ENCODE results near the gene STXBP5.

Gene STXBP5

DNA sequence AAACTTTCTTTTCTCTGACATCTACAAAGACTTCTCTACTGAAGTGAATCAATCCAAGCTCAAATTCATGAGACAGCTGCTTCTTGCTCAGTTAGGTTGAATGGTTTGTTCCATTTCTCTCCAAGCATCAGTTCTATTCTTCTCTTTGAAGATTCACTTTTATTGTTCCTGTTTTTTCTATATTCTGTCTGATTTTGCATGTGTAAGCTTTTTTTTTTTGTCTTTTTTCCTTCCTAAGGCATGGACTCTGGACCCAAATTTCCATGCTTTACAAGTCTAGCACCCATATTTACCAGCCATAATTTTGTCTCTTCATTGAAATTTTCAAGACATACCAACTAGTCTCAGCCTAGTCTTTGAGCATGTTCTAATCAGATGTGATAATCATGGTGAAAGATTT, 25.9 kb upstream of the STXBP5 start:
- DNase-seq (ENCODE audit: low read depth in 2 of 2) = no peak

DNA sequence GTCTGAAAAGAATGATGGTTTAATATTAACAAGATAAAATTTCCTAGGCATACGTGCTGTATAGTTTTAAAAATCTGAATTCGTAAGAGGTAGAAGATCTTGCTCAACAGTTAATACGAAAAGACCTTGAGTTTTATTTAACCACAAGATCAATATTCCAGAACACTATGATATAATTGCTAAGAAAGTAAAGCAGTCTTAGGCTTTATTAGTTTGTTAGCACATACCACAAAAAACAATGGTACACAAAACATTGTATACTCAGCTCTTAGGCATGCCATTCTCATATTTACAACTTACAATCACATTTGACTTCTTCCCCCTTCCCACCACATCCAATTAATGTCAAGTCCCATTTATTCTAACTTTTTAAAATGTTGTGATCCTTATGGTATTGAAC, 24.4 kb upstream of the STXBP5 start:
- DNase-seq (ENCODE audit: low read depth in 2 of 2) = no peak

DNA sequence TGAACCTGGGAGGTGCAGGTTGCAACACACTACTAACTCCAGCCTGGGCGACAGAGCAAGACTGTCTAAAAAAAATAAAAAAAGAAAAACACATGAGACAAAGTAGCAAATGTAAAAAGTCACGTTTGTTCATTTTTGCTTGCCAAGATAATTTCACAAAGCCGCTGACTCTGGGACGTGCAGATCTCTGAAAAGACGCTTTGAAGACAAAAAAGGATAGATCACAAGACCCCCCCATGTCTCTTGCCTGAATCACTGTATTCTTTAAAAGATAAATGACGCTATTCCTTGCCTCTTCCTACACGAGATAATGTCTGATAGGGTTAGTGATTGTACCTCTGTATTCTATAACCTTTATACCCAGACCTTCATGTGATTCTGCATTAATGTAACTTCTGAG, 23.3 kb upstream of the STXBP5 start:
- DNase-seq (ENCODE audit: low read depth in 2 of 2) = no peak

DNA sequence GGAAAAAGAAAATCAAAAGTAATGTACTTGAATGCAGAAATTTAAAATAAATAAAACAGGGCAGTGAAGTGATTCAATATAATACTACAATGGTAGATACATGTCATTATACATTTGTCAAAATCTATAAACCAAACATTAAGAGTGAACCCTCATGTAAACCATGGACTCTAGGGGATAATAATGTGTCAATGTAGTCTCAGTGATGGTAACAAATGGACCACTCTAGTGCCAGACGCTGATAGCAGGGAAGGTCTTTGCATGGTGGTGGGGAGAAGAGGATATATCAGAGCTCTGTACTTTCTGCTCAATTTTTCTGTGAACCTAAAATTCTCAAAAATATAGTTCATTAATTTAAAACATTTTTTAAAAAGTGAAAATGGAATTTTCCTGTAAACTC, 19.8 kb upstream of the STXBP5 start:
- DNase-seq (ENCODE audit: low read depth in 2 of 2) = no peak

DNA sequence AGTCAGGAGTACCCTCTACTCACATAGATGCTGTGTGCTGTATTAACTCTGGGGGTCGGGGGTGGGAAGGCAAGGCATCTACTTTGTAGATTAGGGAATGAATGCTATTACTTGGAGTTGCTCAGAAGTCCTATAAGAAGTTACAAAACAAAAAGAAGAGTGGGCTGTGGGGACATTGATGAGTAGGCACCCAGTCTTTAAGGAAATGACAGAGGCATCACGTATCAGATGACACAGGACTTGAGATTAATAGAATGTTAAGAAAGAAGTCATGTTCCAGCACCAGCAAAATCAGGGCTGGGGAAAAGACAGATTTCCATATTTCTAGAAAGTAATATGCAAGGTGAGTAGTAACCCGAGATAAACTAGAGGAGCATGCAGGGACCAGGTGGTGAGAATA, 19.0 kb upstream of the STXBP5 start:
- no peak for DNase-seq (ENCODE audit: low read depth in 2 of 2)

DNA sequence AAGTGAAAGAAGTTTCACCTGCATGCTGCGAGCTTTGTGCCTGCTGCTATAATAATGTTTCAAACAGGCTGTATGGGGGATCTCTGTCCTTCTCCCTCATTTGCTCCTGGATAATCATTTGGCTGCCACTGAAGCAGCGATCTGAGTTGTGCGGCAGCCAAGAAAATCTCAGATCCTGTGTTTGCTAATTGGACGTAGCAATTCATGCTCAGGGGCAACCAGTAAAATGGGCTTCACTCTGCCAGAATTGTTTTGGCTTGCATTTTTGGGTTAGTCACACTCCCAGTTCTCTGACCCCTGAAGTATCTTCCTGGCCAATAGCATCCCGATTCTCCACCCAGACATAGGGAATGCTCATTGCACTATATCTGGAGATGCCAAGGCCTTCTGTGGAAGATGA, 13.7 kb upstream of the STXBP5 start:
- DNase-seq (ENCODE audit: low read depth in 2 of 2) = no peak

DNA sequence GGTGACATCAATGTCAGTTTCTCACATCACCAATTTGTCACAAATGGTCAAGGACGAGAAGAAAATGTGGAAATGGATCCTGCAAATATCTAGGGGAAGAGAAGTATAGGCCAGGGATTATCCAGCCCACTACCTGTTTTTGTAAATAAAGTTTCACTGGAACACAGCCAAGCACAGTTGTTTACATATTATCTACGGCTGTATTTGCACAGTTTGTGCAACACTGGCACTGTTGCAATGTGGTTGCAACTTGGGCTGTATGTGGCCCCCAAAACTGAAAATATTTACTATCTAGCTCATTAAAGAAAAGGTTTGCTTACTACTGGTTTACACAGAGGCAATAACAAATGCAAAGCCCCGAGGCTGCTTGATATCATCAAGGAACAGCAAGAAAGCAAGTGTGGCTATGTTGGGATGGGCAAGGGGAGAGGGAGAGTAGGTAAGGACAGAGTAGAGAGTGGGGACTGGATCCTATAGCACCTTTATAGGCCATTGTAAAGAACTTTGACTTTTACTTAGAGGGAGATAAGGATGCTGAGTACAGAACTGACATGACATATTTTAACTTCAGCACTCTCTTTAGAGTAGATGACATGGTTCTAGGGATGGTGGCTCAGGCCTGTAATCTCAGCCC, 11.8 kb upstream of the STXBP5 start:
- DNase-seq (ENCODE audit: low read depth in 2 of 2) = no peak

DNA sequence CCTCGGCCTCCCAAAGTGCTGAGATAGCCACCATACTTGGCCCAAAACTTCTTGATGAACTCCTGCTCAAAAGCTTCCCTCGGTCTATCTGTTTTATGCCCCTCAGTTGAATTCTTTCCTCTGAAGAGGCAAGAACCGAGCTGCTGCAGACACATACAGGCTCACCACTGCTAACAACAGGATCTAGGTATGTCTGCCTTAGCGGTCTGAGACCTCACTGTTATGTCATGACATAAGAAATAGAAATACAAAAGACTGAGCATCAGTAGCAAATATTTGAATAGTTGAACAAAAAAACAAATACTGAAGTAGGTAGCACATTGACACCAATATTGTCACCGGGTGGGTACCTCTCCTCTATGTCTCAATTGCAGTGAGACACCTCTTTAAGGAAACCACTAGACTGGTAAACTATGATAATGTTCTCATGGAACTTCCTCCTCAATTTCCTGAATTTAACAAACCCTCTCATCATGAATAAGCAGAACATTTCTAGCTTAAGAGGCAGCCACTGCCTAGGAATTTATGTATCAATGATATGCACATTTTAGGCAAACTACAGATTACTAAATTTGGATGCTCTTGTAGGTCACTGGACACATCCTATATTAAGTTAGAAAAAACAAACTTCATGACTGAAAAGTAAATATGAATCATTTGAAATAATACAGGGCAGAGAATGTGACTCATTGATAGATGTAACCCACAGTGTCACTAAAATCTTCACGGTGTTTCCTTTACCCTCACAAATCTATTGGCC, 9.4 kb upstream of the STXBP5 start:
- no peak for DNase-seq (ENCODE audit: low read depth in 2 of 2)

DNA sequence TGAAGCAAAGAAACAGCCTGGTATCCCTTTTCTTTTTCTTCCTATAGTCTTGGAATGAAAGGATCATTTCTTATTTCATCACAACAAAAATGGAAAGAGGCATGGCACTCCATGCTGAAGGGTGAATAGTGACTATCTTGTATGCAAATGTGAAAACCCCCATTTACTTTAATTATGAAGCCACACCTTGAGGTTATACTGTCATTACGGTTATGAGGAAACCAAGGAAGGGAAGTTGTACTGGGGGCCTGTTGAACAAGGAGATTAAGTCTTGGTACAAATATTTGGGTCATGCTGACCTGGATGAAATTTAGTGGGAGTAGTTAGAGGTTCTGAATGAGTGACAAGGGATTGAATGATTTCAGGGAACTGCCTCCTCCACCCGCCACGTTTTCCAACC, 8.7 kb upstream of the STXBP5 start:
- DNase-seq (ENCODE audit: low read depth in 2 of 2) = no peak

DNA sequence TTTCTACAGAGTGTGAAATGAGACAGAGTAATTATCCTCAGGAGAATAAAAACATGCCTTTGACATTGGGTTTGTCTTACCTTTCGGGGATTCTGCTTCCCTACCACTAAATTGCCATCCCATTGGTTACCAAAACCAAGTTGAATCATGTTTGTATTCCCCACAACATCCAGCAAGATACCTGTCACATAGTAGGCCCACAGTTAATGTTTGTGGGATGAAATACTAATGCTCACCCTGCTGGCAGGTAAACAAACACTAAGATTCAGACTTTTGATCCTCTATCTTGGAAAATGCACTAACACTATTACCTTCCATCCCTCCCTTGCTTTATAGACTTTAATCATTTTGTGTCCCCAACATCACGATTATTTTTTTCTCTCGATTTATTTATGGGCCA, 8.2 kb upstream of the STXBP5 start:
- no peak for DNase-seq (ENCODE audit: low read depth in 2 of 2)

DNA sequence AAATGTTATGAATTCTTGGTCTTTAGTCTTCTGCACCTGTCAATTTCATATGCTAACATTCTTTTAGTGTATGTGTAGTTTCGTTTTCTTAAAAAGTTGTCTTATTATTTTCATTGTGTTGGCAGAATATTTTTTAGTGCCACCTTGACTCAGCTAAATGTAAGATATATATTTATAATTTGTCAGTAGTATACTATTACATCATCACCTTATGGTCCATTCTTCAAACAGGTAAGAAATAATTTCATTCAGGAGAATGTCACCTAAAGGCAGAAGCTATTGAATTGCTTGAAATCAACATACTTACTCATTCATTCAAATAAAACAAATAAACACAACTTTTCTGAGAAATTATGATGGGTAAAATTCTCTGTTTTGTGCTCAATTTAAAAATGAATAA, 3.5 kb upstream of the STXBP5 start:
- DNase-seq (ENCODE audit: low read depth in 2 of 2) = no peak

DNA sequence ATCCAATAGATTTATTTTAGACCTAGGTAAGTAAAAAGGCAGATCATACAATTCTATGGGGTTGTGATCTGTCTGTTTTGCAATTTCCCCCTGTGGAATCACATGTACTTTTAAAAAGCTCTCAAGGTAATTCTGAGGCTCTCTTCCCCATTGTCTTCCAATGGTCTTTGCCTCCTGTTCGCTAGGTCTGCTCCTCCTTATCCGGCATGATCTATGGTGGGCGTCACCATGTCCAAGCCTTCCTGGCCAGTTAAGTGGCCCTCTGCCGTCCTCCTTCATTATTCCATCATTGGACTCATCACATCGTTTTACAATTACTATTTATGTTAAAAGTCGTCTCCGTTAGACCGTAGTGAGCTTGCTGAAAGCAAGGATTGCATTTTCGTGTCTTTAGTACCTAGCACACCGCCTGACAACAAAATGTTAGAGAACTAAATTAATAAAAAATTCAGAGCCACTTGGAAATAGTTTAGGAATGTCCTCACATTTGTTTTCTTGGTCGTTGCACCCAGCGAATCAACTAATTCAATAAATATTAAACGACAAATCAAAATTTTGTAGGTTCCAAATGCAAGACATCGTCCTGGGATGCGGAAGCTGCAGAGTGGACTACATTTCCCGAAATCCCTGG, 2.2 kb upstream of the STXBP5 start:
- no peak for DNase-seq (ENCODE audit: low read depth in 2 of 2)

DNA sequence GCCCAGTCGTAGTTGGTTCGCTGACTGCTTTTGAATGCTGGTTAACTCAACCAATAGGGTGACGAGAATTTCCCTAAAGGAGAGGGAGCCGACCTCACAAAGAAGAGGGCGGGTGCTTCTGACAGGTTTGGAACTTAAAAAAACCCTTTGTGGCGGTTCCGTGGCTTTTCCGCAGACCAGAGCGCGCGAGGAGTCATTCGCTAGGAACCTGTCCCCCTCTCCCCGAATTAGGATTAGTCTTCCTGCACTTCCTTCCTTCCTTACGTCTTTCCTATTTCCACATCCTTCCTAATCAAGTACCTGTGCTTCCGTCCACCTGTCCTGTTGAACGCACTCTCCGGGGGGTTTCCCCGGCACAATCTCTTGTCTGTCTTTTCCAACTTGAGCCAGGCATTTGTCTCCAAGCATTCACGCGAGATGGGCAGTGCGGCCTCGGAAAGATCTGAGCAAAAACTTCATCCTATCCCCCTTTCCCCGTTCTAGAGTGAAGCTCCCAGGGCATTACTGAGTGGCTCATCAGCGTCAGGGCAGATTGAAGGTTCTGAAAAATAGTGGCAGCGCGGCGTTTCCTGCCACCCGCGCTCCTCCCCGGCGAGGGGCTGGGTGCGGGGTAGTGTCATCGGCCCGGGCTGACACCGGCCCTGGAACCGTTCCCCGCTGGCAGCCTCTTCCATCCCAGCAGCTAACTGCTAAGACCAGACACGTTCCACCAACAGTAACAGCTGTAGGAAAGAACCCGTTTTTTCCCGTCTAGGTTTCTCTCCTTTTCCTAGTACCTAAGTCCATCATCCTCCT, 1.5 kb upstream of the STXBP5 start:
- DNase-seq (ENCODE audit: low read depth in 2 of 2) = peak; percentile 56 to 77

DNA sequence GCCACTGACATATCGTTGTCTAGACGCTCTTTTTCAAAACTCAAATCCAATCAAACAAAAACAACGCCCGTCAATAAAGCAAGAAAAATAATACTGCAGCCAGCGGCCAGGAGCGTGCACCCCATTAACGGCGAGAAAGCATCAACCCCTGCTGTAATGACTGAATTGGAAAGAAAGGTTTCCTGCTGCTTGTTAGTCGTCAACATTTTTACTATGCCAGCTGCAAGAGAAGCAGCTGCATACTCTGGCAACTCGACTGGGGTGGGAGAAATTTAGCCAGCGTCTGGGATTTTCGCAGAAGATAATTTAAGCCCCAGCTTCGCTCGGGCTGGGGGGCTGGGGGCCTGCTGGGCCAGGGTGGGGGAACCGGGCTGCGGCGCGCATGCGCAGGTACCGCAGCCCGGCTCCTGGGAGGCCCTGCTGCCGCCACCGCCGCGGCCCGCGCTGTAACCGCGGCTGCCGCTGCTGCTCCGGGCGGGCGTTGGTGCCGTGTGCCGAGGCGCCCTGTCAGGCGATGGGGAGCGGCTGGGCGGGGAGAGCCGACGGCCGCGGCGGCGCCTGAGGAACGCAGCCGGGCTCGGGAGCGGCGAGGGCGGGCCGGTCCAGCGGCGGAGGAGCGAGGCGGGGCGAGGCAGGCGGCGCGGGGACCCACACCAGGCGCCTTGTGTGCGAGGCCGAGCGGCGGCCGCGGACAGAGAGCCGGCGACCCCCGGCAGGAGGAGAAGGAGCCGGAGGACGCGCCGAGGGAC, 732 bp upstream of the STXBP5 start:
- DNase-seq (ENCODE audit: low read depth in 2 of 2) = peak; percentile 33 to 34

DNA sequence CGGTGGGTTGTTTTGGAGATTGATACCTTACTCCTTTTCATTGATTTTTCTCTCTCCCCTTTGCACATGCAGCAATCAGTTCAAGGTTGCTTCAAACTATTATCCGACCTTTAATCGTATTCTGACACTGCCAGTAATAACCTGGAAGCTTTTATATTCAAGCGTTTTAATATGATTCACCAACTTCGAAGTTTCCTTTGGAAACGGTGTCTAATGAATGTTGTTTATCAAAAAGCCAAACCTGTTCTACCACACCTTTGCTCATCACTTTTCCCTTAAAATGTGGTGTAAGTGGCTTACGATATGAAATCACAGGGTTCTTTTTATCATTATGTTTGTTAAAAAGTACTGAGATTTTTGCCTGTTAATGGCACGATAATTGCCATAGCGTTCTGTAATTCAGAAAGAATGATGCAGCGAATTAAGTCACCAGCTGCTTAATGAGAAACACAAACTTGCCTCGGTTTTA, 660 bp downstream of the STXBP5 start:
- DNase-seq (ENCODE audit: low read depth in 2 of 2) = no peak

DNA sequence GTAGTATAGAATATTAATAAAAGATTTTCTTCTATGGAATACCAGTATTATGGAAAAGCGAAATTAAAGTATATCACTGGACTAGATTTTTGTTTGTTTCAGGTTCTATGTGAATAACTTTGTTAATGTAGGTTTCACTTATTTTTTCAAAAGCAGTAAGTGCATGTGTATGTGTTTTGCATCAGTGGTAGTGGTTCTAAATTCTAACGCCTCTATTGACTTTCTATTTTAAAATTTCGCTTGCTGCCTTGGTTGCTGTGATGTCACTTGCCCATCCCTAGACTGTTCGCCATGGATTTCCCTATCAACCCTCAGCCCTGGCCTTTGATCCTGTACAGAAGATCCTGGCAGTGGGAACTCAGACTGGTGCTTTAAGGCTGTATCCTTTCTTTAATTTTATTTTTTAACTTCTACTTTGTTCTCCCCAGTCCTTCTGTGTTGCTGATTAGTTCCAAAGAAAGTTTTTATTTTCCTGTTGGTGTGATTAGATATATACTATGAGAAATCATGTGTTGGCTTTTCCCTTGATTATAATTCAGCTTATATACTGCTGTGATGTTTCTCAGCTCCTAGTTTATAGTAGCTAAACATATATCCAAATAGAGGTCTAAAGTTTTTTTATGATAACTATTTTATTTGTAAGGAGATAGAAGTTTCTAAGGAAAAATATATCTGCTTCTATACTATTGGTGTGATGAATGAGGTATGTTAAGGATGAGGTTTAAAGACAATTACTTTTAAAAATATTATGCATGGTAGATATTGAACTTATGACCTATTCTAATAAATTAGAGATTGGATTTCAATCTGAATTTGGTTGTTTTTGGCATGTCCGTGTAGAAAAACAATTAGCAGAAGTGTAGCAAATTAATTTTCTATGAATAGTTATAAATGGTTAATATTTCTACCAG, 1.7 kb downstream of the STXBP5 start:
- DNase-seq (ENCODE audit: low read depth in 2 of 2) = no peak

DNA sequence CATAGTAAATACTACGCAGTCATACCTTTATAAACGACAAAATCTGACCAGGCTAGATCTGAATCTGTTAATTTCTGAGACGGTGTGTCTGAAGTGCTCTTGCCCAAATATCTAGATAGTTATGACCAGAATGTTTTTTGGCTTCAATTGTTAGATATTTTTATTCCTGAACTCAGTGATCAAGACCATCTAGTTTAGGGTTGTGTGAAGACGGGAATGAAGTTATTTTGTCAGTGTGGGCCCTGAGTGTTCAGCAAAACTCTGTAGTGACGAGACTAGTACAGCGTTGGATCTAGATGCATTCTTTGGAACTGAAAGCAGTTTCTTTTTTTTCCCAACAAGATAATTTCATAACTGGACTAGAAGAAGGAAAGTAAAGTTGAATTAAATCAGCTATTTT, 3.1 kb downstream of the STXBP5 start:
- no peak for DNase-seq (ENCODE audit: low read depth in 2 of 2)

DNA sequence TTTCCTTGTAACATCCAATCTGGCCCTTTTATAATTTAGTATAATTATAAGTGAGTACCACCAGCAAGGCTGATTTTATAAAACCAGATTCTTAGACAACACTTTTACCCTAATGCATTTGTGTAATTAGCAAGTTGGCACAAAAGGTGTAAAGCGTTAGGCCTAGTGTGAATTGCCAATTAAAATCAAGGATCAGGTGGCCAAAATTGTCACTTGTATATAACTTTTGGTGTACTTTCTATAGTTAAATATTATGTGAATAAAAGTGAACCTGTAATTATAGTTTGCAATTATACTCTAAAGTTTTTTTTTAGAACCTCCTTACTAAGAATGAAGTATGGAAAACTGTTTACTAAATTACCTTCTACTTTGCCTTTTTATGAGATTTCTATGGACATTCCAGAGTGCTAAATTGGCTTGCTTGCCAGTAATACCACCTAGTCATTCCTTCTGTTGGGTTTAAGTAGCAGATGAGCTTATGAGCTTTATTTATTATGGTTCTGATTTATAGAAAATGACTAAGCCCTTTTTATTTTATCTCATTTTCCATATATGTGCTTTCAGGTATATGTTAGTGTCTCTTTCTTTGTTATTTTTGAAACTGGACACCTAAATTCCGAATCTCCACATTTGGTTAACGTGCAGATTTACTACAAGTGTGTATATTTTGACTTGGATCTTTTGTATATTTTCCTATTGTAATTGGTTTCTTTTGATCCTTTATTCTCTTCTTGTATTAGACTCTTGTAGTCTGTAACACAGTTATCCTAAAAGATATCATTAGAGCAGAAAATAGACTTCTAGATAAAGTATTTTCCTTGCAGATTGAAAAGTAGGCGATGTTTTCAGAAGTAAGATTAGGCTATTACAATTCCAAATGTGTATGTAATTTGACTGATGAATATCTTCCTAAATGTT, 3.9 kb downstream of the STXBP5 start:
- no peak for DNase-seq (ENCODE audit: low read depth in 2 of 2)

DNA sequence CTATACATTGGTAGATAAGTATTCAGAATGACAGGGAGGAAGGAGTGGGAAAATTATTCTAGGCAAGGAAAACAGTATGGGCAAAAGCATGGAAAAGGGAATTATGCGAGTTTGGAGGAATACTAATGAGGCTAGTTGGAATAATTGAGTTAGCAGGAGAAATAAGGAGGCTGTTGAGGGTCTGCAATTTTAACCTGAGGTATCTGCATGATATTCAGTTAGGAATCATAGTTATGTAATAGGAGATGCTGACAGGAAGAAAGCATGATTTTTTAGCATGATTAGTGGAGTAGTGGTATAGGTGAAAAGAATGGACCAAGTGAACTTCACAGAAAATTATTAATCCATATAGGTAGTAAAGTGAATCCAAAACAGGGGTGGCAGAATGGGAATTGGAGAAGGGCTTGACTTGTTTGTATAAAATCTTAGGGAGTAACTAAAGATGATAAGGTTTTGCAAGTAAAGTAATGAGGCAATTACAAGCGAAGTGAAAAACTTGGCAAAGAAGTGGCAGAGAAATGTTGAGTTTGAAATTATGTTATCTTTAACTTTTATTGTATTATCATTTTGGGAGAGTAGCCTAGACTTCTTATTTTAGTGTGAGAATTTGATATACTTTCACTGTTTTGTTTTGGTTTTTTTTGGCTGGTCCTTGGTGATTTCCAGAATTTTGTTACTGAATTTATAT, 5.7 kb downstream of the STXBP5 start:
- no peak for DNase-seq (ENCODE audit: low read depth in 2 of 2)

Measured in activated CD8-positive, alpha-beta memory T cell treated with anti-CD3 and anti-CD28 coated beads for 4 hours (primary cell).